ENCODE measurements around the gene BORCS6. TPM values are rescaled to one million over a fixed set of nuclear protein-coding genes. Genes with fewer than 3 reads are reported as not detected.

BORCS6 gene
- 1 to 10 TPM; 5.0 to 5.6 (median 5.2) TPM for total RNA-seq

DNA sequence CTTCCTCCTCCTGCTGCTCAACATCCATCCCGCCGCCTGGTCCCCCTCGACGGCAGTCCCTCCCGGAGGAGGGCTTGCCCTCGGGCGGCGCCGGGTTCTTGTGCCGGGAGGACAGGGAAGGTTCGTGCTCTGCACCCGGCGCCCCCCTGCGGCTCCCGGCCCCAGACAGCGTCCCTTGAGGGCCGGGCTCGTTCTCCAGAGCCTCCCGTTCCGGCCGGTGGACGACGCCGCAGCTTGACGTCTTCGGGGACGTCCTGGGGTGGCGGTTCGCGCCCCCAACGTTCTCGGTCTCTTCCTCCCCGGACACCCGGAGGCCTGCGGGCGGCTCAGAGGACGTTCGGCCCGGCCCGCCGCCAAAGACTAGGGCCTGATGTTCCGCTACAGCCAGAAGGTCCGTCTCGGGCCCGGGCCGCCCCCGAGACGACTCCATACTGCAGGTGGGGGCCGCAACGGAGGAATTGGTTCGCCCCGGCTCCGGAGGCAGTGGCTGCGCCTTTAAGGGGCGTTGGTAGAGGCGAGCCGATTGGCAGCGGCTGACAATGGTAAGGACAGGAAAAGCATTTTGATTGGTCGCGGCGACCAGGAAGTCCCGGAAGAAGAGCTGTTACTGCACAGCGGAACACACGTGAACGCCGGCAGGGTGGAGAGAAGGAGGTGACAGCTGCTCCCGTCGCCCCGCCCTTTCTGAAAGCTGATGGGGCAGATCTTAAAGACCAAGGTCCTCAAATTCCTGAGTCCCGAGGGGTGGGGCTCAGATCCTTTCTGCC lies at the start of gene BORCS6:
TSS of gene BORCS6 (minus strand) at position 470 of the 767 bp plus-strand sequence. CDS start at position 430, 40 bp downstream.
- peak; percentile 88 for DNase-seq
- Mint-ChIP-seq H3K9me3 (no peaks in the 10 kb centered on the region), H3K4me1 (ENCODE audit: low read depth) (peaks cover 11% of the 10 kb centered on the region), H3K36me3 (ENCODE audit: insufficient read depth) (no peaks in the 10 kb centered on the region), H3K27me3 (ENCODE audit: low read depth) (no peaks in the 10 kb centered on the region), H3K4me3 (no peak within 1 kb of the TSS)
- ATAC-seq: peak; percentile 66 to 69

DNA sequence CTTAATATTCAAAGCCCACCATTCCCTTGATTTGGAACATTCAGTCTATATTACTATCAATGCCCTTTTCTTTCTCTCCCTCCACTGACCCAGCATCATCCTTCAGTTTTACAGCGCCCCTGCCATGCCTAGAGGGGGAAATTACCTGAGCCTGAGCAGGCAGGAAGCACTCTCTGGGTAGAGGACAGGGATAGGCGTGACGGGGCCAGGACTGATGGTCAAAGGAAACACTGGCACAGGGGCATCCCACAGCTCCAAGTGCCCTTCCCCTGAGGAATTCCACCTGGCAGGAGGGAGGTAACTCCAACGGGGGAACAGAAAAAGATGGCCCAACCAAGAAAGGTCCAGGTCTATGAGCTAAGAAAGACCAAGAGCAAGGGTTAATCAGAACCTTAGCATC lies 47.9 kb upstream of the BORCS6 start:
- Mint-ChIP-seq H3K27me3 (ENCODE audit: low read depth) (no peaks in the 10 kb centered on the region), H3K4me1 (ENCODE audit: low read depth) (peaks cover 17% of the 10 kb centered on the region), H3K36me3 (ENCODE audit: insufficient read depth) (peaks cover 45% of the 10 kb centered on the region), H3K9me3 (no peaks in the 10 kb centered on the region), H3K4me3 (no peak overlapping the region)
- DNase-seq (no peak), ATAC-seq (no peak)

DNA sequence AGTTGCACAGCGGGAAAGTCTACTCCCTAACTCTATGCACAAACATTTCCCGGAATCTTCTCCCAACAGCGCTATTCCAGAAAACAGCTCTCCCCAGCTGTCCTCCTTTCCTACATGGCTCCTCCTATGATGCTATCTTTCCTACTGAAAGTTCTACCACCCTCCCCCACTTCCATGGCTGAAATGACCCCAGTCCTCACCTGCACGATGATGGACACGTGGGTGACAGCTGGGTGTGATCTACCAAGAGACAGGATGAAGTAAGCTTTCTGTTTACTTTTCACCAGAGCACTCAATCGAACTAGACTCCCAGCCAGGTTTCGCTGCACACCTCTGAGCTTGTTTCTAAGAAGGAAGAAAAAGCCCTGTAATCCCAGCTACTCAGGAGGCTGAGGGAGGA lies 47.2 kb upstream of the BORCS6 start:
- DNase-seq: no peak
- Mint-ChIP-seq H3K4me1 (ENCODE audit: low read depth) (peaks cover 12% of the 10 kb centered on the region), H3K36me3 (ENCODE audit: insufficient read depth) (peaks cover 45% of the 10 kb centered on the region), H3K9me3 (no peaks in the 10 kb centered on the region), H3K4me3 (no peak overlapping the region), H3K27me3 (ENCODE audit: low read depth) (no peaks in the 10 kb centered on the region)
- no peak for ATAC-seq

DNA sequence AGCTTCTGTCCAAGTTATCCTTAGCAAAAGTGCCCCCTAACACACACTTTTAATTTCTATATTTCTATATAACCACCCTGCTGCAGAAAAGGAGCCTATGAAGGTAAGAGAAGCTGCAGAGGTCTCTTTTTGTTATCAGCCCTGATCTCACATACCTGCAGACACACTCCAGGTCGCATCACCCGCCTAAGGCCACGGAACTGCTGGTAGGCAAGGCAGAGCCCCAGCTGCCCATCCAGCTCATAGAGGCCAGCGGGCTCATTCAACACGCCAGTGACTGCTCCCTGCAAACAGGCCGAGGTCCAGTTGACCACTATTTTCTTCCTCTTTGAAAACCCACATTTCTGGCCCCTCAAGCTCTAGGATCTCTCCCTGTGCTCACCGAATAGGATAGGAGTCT lies 45.7 kb upstream of the BORCS6 start:
- Mint-ChIP-seq H3K4me3 (no peak overlapping the region), H3K9me3 (no peaks in the 10 kb centered on the region), H3K4me1 (ENCODE audit: low read depth) (peaks cover 12% of the 10 kb centered on the region), H3K36me3 (ENCODE audit: insufficient read depth) (peaks cover 56% of the 10 kb centered on the region), H3K27me3 (ENCODE audit: low read depth) (no peaks in the 10 kb centered on the region)
- ATAC-seq (no peak), DNase-seq (no peak)

DNA sequence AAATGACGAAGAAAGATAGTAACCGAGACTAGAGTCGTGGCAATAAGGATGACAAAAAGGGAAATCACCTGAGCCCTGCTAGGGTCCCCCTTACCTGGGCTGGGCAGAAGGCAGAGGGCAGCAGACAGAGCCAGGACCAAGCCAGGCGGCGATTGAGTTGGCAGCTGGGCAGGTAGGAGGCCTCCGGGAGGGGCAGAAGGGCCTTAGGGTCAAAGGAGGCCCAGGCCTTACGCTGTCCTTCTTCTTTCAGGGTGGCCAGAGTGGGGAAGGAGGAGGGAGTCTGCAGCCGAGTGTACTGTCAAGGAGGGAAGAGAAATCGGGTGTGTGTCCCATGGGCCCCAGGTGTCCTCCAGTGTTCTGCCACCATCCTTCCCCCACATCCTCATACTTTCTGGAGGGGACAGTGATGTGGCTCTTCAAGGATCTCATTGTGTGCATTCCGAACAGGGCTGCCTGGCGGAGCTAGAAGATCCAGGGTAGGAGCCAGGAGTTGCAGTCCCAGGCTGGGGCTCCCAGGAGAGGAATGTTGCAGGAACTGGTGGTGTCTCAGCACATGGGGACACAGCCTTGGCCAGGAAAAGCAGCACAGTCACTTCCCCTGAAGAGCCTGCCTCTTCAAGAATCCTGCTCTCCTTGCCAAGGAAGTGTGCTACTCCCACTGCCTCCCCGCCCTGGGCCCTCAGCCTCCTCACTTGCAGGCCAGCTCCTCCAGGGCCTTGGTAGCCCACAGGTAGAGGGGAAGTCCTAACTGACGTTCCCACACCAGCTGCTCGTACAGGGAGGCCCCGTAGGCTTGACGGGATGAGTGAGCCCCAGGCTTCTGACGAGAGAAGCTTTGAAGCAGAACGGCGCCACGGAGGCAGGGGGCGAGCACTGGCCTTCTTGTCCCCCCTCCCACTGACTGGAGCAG lies 44.6 kb upstream of the BORCS6 start:
- ATAC-seq (no peak), DNase-seq (no peak)
- H3K36me3 Mint-ChIP-seq (ENCODE audit: insufficient read depth): peaks cover 63% of the 10 kb centered on the region
- H3K27me3 Mint-ChIP-seq (ENCODE audit: low read depth): no peaks in the 10 kb centered on the region
- H3K4me1 Mint-ChIP-seq (ENCODE audit: low read depth): peaks cover 9% of the 10 kb centered on the region
- H3K4me3 Mint-ChIP-seq: no peak overlapping the region
- no peaks in the 10 kb centered on the region for H3K9me3 Mint-ChIP-seq

DNA sequence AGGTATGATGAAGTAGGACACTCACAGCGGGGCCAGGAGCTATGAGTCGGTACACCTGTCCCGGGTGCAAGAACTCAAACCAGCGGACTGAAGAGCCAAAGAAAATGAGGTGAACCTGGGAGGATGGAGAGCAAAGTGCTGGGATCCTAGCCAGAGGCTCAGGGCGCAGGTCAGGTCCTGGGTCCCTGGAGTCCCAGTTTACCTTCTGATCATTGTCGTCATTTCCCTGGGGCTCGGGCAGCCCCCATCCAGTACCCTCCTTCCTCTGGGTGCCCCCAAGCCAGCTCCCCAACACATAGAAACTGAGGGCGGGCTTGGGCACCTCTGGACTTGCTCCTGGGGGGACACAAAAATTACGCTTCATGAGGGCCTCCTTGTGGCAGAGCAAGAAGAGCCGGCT lies 41.7 kb upstream of the BORCS6 start:
- Mint-ChIP-seq H3K27me3 (ENCODE audit: low read depth) (no peaks in the 10 kb centered on the region), H3K36me3 (ENCODE audit: insufficient read depth) (peaks cover 65% of the 10 kb centered on the region)
- DNase-seq: no peak

DNA sequence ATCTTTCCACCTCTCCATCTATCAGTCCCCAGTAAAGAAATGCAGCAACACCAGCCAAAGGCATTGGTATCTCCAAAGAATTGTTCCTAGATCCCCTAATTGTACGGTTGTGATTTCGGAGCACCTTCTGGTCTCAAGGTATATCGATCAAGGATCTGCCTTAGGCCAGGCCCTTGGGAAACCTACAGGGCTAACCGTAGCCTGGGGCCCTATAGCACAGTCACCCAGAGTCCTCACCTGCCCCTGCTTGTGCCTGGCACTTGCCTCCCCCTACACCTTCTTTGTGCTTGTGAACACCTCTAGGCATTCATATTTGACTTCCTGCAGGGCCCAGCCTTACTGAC lies 37.2 kb upstream of the BORCS6 start:
- peaks cover 40% of the 10 kb centered on the region for H3K36me3 Mint-ChIP-seq (ENCODE audit: insufficient read depth)
- ATAC-seq (no peak), DNase-seq (no peak)
- H3K4me3 Mint-ChIP-seq: peak overlapping the region; percentile 29
- H3K4me1 Mint-ChIP-seq (ENCODE audit: low read depth): peaks cover 42% of the 10 kb centered on the region
- no peaks in the 10 kb centered on the region for H3K27me3 Mint-ChIP-seq (ENCODE audit: low read depth)
- no peaks in the 10 kb centered on the region for H3K9me3 Mint-ChIP-seq

More for the DNA sequence above, 41.7 kb upstream of the BORCS6 start:
- ATAC-seq: no peak
- H3K9me3 Mint-ChIP-seq: no peaks in the 10 kb centered on the region
- peaks cover 10% of the 10 kb centered on the region for H3K4me1 Mint-ChIP-seq (ENCODE audit: low read depth)
- H3K4me3 Mint-ChIP-seq: no peak overlapping the region

DNA sequence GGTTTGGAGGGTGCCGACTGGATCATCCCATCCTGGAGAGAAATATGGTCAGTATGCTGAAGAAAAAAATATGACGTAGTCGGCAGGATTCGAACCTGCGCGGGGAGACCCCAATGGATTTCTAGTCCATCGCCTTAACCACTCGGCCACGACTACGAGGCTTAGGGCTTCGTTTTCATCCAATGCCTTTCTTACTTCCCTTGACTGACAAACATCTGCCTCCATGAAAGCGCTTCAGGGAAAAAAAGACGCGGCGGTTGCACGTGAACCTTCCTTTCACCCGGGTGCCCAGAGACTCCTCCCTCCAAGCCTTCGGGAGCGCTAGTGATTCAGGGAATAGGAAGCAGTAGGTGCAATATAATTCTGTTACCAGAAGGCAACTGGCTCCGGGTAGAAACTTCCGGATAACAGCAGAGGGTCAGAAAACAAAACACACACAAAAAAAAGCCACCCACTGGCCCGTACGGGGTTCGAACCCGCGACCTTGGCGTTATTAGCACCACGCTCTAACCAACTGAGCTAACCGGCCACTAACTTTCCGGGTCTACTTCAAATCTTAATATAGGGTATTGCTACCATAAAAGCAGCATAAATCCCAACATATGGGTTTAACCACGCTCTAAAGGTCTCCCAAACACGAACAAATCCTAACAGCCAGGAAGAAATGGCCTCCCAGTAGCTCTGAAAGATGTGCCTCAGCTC lies 36.7 kb upstream of the BORCS6 start:
- ATAC-seq (no peak), DNase-seq (peak; percentile 30)
- Mint-ChIP-seq H3K4me1 (ENCODE audit: low read depth) (peaks cover 46% of the 10 kb centered on the region), H3K9me3 (no peaks in the 10 kb centered on the region), H3K36me3 (ENCODE audit: insufficient read depth) (peaks cover 37% of the 10 kb centered on the region), H3K27me3 (ENCODE audit: low read depth) (no peaks in the 10 kb centered on the region), H3K4me3 (peak overlapping the region; percentile 29)

DNA sequence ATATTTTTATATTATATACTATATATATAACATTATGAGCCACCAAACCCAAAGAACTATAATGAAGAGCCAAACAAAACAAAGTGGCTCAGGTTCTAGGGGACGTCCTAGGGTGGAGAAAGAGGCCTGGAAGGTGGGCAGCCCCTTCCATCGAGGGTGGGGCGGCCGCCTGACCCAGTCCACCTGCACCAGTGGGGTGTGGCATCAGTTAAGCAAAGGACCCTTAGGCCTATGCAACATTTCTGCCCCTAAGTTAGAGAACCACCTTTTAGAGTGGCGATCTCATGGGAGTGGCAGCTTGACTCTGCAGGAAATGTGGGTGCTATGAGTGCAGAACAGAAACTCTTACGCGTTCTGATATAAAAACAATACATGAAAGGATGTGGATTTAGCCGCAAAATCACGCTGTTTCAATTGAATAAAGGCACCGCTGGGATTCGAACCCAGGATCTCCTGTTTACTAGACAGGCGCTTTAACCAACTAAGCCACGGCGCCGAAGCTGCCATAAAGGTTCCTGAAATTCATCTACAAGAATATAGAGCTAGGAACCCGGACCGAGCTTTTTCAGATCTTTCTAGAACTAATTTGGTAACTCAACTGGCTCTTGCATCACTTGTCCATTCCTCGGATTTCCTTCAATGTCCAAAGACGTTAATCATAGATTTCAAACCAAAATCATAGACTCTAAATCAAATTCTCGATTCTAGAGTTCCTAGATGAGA lies 36.0 kb upstream of the BORCS6 start:
- Mint-ChIP-seq H3K4me1 (ENCODE audit: low read depth) (peaks cover 50% of the 10 kb centered on the region), H3K9me3 (no peaks in the 10 kb centered on the region), H3K36me3 (ENCODE audit: insufficient read depth) (peaks cover 30% of the 10 kb centered on the region), H3K27me3 (ENCODE audit: low read depth) (no peaks in the 10 kb centered on the region), H3K4me3 (peak overlapping the region; percentile 29)
- DNase-seq (peak; percentile 63), ATAC-seq (peak; percentile 0 to 2)

DNA sequence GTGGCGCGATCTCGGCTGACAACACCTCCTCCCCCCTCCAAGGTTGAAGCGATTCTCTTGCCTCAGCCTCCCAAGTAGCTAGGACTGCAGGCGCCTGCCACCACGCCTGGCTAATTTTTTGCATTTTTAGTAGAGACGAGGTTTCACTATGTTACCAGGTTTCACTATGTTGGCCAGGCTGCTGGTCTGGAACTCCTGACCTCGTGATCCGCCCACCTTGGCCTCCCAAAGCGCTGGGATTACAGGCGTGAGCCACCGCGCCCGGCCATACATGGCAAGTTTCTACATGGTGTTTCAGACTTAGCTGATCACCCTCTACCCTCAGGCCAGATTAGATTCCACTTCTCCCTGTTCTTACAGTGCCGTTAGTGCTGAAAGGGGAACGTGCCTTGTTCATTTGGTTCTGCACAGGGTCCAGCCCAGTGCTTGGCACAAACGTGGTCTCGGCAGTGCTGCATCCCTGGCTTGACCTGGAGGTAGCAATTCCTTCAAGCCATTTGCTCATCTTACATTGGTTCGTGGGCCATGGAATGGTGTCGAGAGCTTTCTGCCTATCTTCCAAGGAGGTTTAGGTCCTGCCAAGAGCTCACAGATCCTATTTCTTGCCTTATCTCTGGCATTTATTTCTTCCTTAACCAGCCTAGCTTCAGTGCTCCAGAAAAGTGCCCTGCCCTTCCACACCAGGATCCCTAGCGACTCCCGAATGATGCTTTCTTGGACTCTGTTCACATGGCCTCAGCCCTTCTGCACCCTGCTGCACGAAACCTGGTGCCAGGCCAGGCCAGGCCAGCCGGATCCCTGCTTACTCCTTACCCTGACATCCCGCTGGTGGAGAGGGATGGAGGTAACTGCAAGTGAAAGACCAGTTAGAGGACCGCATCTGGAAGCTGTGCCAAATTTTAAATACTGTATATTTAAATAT lies 35.2 kb upstream of the BORCS6 start:
- Mint-ChIP-seq H3K27me3 (ENCODE audit: low read depth) (no peaks in the 10 kb centered on the region), H3K36me3 (ENCODE audit: insufficient read depth) (peaks cover 27% of the 10 kb centered on the region), H3K4me1 (ENCODE audit: low read depth) (peaks cover 54% of the 10 kb centered on the region), H3K9me3 (no peaks in the 10 kb centered on the region), H3K4me3 (peak overlapping the region; percentile 33)
- ATAC-seq: no peak
- no peak for DNase-seq

DNA sequence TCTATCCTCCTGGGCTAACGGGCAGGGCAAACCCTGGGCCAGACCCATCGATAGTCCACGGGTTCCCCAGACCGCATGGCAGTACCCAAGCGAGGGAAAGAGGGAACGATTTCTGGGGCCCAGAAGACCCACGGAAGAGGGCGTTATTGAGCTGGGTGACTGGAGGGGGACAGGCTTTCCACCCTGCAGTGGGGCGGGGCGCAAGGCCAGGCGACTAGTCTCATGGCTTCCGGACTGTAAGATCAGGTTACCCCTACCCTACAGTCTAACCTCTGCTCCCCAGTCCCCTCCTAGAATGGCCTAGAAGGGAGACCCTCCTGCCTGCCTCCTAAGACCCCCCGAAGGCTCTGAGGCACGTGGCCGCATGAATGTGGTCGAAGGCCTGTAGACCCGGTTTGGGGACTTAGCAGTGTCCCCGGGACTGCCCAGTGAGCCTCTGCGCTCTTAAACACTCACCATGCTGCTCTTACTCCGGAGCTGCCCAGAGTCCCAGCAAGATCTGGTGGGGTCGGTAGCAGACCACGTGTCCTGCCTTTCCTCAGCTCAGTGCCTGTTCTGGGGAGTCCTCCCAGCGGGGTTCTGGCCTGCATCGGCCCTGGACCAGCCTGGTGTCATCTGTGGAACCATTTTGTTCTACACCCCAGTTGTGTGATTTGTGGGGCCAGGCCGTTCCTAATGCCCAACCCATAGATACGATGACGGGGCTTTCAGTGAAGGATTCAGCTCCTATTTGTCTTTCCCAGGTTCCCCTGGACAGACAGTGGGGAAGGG lies 33.6 kb upstream of the BORCS6 start:
- Mint-ChIP-seq H3K36me3 (ENCODE audit: insufficient read depth) (peaks cover 17% of the 10 kb centered on the region), H3K4me1 (ENCODE audit: low read depth) (peaks cover 57% of the 10 kb centered on the region)
- ATAC-seq: peak; percentile 4 to 7

DNA sequence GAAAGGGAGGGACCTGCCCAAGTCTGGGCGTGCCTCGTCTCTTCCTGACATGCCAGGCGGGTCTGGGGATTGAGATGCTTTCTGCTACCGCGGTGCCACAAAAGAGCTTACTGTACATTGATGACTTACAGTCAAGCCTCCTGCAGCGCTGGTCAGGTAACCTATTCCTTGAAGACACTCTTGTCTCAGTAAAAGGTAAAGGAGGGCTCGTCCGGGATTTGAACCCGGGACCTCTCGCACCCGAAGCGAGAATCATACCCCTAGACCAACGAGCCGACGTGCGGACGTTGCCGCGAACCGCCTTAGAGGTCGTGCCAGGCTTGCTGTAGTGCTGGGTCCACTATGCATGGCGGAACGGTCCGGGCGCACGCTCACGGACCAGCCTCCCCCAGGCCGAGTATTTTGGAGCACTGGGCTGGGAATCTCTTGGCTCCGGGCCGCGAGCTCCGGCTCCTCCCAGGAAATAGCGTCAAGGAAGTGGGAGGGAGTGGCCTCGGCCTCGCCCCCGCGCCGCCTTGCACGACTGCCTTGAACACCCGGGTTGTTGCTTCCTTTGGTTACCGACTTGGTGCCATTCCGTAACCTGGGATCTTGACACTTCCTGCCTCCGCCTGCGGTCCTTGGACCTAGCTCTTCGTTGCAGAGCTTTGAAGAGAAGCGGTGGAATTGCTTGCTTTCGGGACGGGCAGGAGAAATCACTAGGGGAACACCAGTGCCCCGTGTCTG lies 32.8 kb upstream of the BORCS6 start:
- Mint-ChIP-seq H3K4me1 (ENCODE audit: low read depth) (peaks cover 62% of the 10 kb centered on the region), H3K9me3 (no peaks in the 10 kb centered on the region), H3K36me3 (ENCODE audit: insufficient read depth) (peaks cover 15% of the 10 kb centered on the region), H3K4me3 (peak overlapping the region; percentile 96), H3K27me3 (ENCODE audit: low read depth) (no peaks in the 10 kb centered on the region)
- DNase-seq (peak; percentile 87), ATAC-seq (peak; percentile 44 to 53)

More for the DNA sequence above, 33.6 kb upstream of the BORCS6 start:
- DNase-seq: peak; percentile 34
- Mint-ChIP-seq H3K4me3 (peak overlapping the region; percentile 96), H3K9me3 (no peaks in the 10 kb centered on the region), H3K27me3 (ENCODE audit: low read depth) (no peaks in the 10 kb centered on the region)
